B cell (primary cell): ENCODE results near the gene DAAM2.

Experiments used
- EZH2 ChIP-seq: IDR thresholded peaks from 2 replicates; pipeline ENCODE4 v1.6.1; 2012; ENCODE audit warnings: borderline replicate concordance, low read depth, mild to moderate bottlenecking, moderate library complexity, low read length; ENCODE audit not compliant: insufficient read depth, poor library complexity, severe bottlenecking
- TF ChIP-seq, protein P1 (sequence below): fragments of 200-600 bp; IDR thresholded peaks from one replicate; pipeline ENCODE4 v1.8.0; 2022; ENCODE audit warnings: antibody characterized with exemption, mild to moderate bottlenecking

- TF ChIP-seq, protein P1, sequence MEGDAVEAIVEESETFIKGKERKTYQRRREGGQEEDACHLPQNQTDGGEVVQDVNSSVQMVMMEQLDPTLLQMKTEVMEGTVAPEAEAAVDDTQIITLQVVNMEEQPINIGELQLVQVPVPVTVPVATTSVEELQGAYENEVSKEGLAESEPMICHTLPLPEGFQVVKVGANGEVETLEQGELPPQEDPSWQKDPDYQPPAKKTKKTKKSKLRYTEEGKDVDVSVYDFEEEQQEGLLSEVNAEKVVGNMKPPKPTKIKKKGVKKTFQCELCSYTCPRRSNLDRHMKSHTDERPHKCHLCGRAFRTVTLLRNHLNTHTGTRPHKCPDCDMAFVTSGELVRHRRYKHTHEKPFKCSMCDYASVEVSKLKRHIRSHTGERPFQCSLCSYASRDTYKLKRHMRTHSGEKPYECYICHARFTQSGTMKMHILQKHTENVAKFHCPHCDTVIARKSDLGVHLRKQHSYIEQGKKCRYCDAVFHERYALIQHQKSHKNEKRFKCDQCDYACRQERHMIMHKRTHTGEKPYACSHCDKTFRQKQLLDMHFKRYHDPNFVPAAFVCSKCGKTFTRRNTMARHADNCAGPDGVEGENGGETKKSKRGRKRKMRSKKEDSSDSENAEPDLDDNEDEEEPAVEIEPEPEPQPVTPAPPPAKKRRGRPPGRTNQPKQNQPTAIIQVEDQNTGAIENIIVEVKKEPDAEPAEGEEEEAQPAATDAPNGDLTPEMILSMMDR, result no peak
- no peak for TF ChIP-seq EZH2
Measured at GRCh38 chr6:39851331-39851730, 59.2 kb downstream of the DAAM2 start.
